COLO668 (cell line): ENCODE measurements around the gene SETD5.
A peak's percentile ranks its signal among the peaks of the same experiment; 100 is the strongest.

Source experiments
- DNase-seq: peaks from one replicate; lab custom pipeline; 2025; ENCODE audit not compliant: unreplicated experiment; lab: John Stamatoyannopoulos, UW

The SETD5 gene, protein sequence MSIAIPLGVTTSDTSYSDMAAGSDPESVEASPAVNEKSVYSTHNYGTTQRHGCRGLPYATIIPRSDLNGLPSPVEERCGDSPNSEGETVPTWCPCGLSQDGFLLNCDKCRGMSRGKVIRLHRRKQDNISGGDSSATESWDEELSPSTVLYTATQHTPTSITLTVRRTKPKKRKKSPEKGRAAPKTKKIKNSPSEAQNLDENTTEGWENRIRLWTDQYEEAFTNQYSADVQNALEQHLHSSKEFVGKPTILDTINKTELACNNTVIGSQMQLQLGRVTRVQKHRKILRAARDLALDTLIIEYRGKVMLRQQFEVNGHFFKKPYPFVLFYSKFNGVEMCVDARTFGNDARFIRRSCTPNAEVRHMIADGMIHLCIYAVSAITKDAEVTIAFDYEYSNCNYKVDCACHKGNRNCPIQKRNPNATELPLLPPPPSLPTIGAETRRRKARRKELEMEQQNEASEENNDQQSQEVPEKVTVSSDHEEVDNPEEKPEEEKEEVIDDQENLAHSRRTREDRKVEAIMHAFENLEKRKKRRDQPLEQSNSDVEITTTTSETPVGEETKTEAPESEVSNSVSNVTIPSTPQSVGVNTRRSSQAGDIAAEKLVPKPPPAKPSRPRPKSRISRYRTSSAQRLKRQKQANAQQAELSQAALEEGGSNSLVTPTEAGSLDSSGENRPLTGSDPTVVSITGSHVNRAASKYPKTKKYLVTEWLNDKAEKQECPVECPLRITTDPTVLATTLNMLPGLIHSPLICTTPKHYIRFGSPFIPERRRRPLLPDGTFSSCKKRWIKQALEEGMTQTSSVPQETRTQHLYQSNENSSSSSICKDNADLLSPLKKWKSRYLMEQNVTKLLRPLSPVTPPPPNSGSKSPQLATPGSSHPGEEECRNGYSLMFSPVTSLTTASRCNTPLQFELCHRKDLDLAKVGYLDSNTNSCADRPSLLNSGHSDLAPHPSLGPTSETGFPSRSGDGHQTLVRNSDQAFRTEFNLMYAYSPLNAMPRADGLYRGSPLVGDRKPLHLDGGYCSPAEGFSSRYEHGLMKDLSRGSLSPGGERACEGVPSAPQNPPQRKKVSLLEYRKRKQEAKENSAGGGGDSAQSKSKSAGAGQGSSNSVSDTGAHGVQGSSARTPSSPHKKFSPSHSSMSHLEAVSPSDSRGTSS (N-terminal part only)

GRCh38 chr3:9397332-9397905 is at the start of gene SETD5:
Gene SETD5, plus strand, starts transcription at chr3:9397615. Its CDS starts 31,324 bp downstream, at chr3:9428939.
- DNase-seq = peak; percentile 95

- DNase-seq = no peak
Observed at GRCh38 chr3:9347887-9348286, 49.5 kb upstream of the SETD5 start.

DNA sequence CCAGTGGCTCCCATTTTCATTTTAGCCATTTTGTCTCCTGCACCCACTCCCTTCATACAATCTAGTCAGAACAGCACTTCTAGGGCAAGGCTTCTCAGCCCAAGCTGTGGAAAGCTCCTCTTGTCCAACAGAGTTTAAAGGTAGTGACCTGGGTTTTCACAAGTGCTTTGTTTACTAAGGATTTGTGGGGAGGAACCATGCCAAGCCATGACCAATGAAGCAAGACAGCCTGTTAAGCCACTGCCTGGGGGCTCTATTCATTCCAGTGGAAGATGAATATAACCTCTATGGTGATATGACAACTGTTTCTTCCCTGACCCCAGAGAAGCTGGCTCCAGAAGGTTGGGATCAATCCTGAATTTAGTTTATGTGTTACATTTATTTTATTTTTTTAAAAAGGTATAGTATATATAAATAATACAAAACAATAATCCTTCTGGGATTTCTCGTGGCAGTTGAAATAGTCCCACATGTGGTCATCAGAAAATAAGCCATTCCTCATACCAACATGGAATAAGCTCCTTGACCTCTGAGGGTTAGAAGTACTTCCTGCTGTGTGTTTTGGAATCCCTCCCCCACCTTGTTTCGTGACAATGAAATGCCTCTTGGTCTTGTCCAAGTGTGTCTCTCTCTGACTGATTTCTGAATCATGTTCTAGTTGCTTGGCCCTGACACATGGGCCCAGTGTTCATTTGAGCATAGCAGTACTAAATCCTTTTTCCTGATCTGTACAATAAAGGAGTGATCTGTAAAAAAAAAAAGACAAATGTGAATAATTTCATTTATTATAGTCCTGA is 47.9 kb upstream of the SETD5 start:
- peak; percentile 6 for DNase-seq

DNA sequence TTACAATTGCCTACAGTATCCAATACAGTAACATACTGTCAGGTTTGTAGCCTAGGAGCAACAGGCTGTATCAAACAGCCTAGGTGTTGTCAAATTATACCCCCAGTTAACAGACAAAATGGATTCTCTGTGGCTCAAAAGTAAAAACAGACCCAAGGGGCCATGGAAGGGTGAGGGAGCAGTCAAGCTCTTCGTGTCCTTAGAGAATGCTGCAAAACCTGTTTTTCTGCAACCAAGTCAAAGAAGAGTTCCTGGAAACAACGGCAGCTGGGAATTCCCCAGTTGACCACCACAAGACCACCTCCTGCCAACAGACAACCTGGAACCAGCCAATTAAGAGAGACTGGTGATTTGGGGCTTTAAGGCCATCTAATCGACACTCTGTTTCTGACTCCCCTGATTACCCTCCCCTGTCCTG is 45.7 kb upstream of the SETD5 start:
- DNase-seq = no peak

GRCh38 chr3:9352917-9353752 is 44.3 kb upstream of the SETD5 start:
- DNase-seq = peak; percentile 47

GRCh38 chr3:9361691-9362388 is 35.6 kb upstream of the SETD5 start:
- no peak for DNase-seq

GRCh38 chr3:9362731-9363530 is 34.5 kb upstream of the SETD5 start, which contains the start of gene THUMPD3:
Gene THUMPD3, plus strand, starts transcription at chr3:9363054. Its CDS starts 2,015 bp downstream, at chr3:9365069.
- DNase-seq = peak; percentile 88

DNA sequence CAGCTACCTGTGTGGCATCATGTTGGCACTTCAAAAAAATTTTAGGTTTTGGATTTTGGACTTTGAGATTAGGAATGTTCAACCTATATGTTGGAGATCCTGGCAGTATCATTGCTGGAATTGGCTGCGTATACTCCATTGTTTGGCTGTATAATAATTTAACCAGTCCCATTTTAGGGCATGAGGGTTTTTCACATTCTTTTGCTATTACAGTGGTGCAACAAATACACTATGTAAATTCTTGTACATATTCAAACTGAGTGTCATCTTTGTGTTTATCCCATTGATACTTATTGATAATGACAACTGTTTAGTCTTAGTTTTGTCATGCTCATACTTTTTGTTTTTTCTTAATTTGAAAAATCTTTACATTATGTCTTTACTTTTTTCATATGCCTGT is 27.9 kb upstream of the SETD5 start:
- no peak for DNase-seq

DNA sequence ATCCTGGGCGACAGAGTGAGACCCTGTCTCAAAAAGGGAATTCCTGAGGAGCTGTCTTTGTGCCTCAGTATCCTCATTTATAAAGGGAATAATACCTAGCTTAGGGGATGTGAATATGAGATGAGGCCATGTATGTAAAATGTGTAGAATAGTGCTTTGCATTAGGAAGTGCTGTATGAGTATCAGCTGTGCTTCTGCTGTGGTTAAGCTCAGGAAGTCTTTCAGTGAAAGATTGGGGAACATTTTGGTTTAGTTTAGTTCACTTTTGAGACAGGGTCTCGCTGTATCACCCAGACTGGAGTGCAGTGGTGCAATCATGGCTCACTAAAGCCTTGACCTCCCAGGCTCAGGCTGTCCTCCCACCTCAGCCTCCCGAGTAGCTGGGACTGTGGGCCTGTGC is 23.9 kb upstream of the SETD5 start:
- DNase-seq = no peak

DNA sequence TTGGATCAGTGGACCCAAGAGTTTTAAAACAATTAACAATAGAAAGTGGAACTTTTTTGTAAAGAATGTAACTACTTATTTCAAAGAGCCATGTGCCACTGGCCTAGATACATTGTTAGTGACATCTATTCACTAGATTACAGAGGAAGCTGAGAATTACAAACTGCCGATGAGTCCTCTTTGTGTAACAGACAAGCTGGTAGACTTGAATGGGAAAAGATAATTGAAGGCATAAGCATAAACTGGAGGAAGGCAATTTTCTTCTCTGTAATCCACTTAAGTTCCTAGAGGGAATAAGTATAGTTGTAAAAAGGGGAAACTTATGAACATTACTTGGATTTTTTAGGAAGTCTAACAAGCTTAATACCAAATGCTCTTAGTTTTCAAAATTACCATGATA is 19.4 kb upstream of the SETD5 start:
- no peak for DNase-seq

DNA sequence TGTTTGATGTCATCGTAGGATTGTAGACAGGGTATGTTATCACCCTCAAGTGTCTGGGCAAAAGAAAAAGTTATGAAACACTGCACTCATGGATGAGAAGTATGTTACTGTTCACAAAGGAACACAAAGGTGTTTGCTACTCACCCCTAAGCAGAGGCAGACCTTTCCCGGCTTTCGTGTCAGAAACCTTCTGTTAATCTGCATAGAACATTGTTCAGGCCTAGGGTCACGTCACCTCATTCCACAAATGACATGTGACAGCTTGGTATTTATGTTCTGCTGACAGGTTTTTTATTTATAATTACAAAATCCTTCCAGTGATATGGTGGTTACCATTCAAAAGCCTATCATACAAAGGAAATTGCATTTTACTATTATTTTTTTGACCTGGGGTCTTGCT is 18.1 kb upstream of the SETD5 start:
- no peak for DNase-seq

GRCh38 chr3:9380014-9380413 is 17.4 kb upstream of the SETD5 start:
- no peak for DNase-seq

GRCh38 chr3:9384141-9384828 is 13.1 kb upstream of the SETD5 start:
- no peak for DNase-seq

- DNase-seq = no peak
Observed at GRCh38 chr3:9385187-9386077, 12.0 kb upstream of the SETD5 start.

GRCh38 chr3:9386078-9386459 is 11.3 kb upstream of the SETD5 start:
- no peak for DNase-seq
